ENCODE results near the gene KLHL25. TPM values are rescaled to one million over a fixed set of nuclear protein-coding genes. Genes with fewer than 3 reads are reported as not detected.

The KLHL25 gene
- total RNA-seq, 1 donor = 8.8 TPM

- H3K27me3 ChIP-seq (ENCODE audit: insufficient read depth, low read length) = no peaks in the 10 kb centered on the region
- H3K9me3 ChIP-seq (ENCODE audit: low read depth, low read length) = no peaks in the 10 kb centered on the region
- no peak overlapping the region for H3K4me3 ChIP-seq (ENCODE audit: low read length)
- H3K4me1 ChIP-seq (ENCODE audit: insufficient read depth, low read length) = no peaks in the 10 kb centered on the region
Measured at GRCh38 chr15:85752491-85752961, 42.2 kb downstream of the KLHL25 start.

GRCh38 chr15:85752124-85752475, 42.6 kb downstream of the KLHL25 start:
- Histone ChIP-seq H3K27me3 (ENCODE audit: insufficient read depth, low read length) (no peaks in the 10 kb centered on the region), H3K9me3 (ENCODE audit: low read depth, low read length) (no peaks in the 10 kb centered on the region), H3K4me1 (ENCODE audit: insufficient read depth, low read length) (no peaks in the 10 kb centered on the region), H3K4me3 (ENCODE audit: low read length) (no peak overlapping the region)

- Histone ChIP-seq H3K9me3 (ENCODE audit: low read depth, low read length) (no peaks in the 10 kb centered on the region), H3K4me1 (ENCODE audit: insufficient read depth, low read length) (no peaks in the 10 kb centered on the region), H3K4me3 (ENCODE audit: low read length) (no peak overlapping the region), H3K27me3 (ENCODE audit: insufficient read depth, low read length) (no peaks in the 10 kb centered on the region)
Measured at GRCh38 chr15:85751291-85752123, 43.2 kb downstream of the KLHL25 start.

GRCh38 chr15:85750319-85751290, 44.1 kb downstream of the KLHL25 start:
- no peaks in the 10 kb centered on the region for H3K9me3 ChIP-seq (ENCODE audit: low read depth, low read length)
- no peaks in the 10 kb centered on the region for H3K4me1 ChIP-seq (ENCODE audit: insufficient read depth, low read length)
- no peak overlapping the region for H3K4me3 ChIP-seq (ENCODE audit: low read length)
- no peaks in the 10 kb centered on the region for H3K27me3 ChIP-seq (ENCODE audit: insufficient read depth, low read length)

GRCh38 chr15:85749261-85750151, 45.2 kb downstream of the KLHL25 start:
- H3K4me3 ChIP-seq (ENCODE audit: low read length) = no peak overlapping the region
- H3K9me3 ChIP-seq (ENCODE audit: low read depth, low read length) = no peaks in the 10 kb centered on the region
- no peaks in the 10 kb centered on the region for H3K4me1 ChIP-seq (ENCODE audit: insufficient read depth, low read length)
- H3K27me3 ChIP-seq (ENCODE audit: insufficient read depth, low read length) = no peaks in the 10 kb centered on the region

- Histone ChIP-seq H3K4me1 (ENCODE audit: insufficient read depth, low read length) (no peaks in the 10 kb centered on the region), H3K4me3 (ENCODE audit: low read length) (no peak overlapping the region), H3K27me3 (ENCODE audit: insufficient read depth, low read length) (no peaks in the 10 kb centered on the region), H3K9me3 (ENCODE audit: low read depth, low read length) (no peaks in the 10 kb centered on the region)
Measured at GRCh38 chr15:85748729-85749128, 46.0 kb downstream of the KLHL25 start.

- H3K4me3 ChIP-seq (ENCODE audit: low read length) = no peak overlapping the region
- H3K27me3 ChIP-seq (ENCODE audit: insufficient read depth, low read length) = no peaks in the 10 kb centered on the region
- no peaks in the 10 kb centered on the region for H3K4me1 ChIP-seq (ENCODE audit: insufficient read depth, low read length)
Measured at GRCh38 chr15:85748176-85748575, 46.5 kb downstream of the KLHL25 start.

GRCh38 chr15:85746641-85747040, 48.1 kb downstream of the KLHL25 start:
- Histone ChIP-seq H3K4me3 (ENCODE audit: low read length) (no peak overlapping the region), H3K27me3 (ENCODE audit: insufficient read depth, low read length) (no peaks in the 10 kb centered on the region), H3K4me1 (ENCODE audit: insufficient read depth, low read length) (no peaks in the 10 kb centered on the region), H3K9me3 (ENCODE audit: low read depth, low read length) (no peaks in the 10 kb centered on the region)

More at GRCh38 chr15:85748176-85748575, 46.5 kb downstream of the KLHL25 start:
- no peaks in the 10 kb centered on the region for H3K9me3 ChIP-seq (ENCODE audit: low read depth, low read length)

GRCh38 chr15:85745525-85746150, 49.1 kb downstream of the KLHL25 start:
- H3K4me3 ChIP-seq (ENCODE audit: low read length) = no peak overlapping the region
- H3K27me3 ChIP-seq (ENCODE audit: insufficient read depth, low read length) = no peaks in the 10 kb centered on the region
- no peaks in the 10 kb centered on the region for H3K9me3 ChIP-seq (ENCODE audit: low read depth, low read length)
- no peaks in the 10 kb centered on the region for H3K4me1 ChIP-seq (ENCODE audit: insufficient read depth, low read length)

GRCh38 chr15:85745023-85745422, 49.7 kb downstream of the KLHL25 start:
- no peaks in the 10 kb centered on the region for H3K4me1 ChIP-seq (ENCODE audit: insufficient read depth, low read length)
- H3K27me3 ChIP-seq (ENCODE audit: insufficient read depth, low read length) = no peaks in the 10 kb centered on the region
- H3K4me3 ChIP-seq (ENCODE audit: low read length) = no peak overlapping the region
- H3K9me3 ChIP-seq (ENCODE audit: low read depth, low read length) = no peaks in the 10 kb centered on the region

GRCh38 chr15:85744579-85744978, 50.1 kb downstream of the KLHL25 start:
- no peaks in the 10 kb centered on the region for H3K4me1 ChIP-seq (ENCODE audit: insufficient read depth, low read length)
- no peaks in the 10 kb centered on the region for H3K9me3 ChIP-seq (ENCODE audit: low read depth, low read length)
- no peaks in the 10 kb centered on the region for H3K27me3 ChIP-seq (ENCODE audit: insufficient read depth, low read length)
- H3K4me3 ChIP-seq (ENCODE audit: low read length) = no peak overlapping the region

GRCh38 chr15:85743392-85744055, 51.2 kb downstream of the KLHL25 start:
- Histone ChIP-seq H3K27me3 (ENCODE audit: insufficient read depth, low read length) (no peaks in the 10 kb centered on the region), H3K4me1 (ENCODE audit: insufficient read depth, low read length) (no peaks in the 10 kb centered on the region), H3K4me3 (ENCODE audit: low read length) (no peak overlapping the region), H3K9me3 (ENCODE audit: low read depth, low read length) (no peaks in the 10 kb centered on the region)

GRCh38 chr15:85742186-85742821, 52.4 kb downstream of the KLHL25 start:
- Histone ChIP-seq H3K27me3 (ENCODE audit: insufficient read depth, low read length) (no peaks in the 10 kb centered on the region), H3K9me3 (ENCODE audit: low read depth, low read length) (no peaks in the 10 kb centered on the region), H3K4me1 (ENCODE audit: insufficient read depth, low read length) (no peaks in the 10 kb centered on the region), H3K4me3 (ENCODE audit: low read length) (no peak overlapping the region)
